Heart right ventricle (tissue), 16 donors: ENCODE measurements around the gene NPPC. TPM values are rescaled to one million over a fixed set of nuclear protein-coding genes. Genes with fewer than 3 reads are reported as not detected.
A peak's percentile ranks its signal among the peaks of the same experiment; 100 is the strongest.

Source experiments
- ATAC-seq, 8 donors: fragments of 200-7000 bp; cut with Tn5 transposase; one replicate each; pipeline ENCODE4 v1.9.1; 2020; ENCODE audit warnings: mild to moderate bottlenecking in 8 of 8, moderate library complexity in 8 of 8, moderate number of reproducible peaks in 1 of 8
- DNase-seq, 2 donors: peaks; one replicate each; pipeline ENCODE4 v3.0.0-alpha.2; 2020
- H3K27ac ChIP-seq, 10 donors: fragments of 200-600 bp; sonication (generic) in 2 of 10; one replicate each; pipeline versions ENCODE4 v1.5.0 to v1.8.0; 2020 to 2022; ENCODE audit warnings: mild to moderate bottlenecking in 3 of 10
- H3K27me3 ChIP-seq, 7 donors: fragments of 200-600 bp; one replicate each; pipeline ENCODE4 v1.8.0; 2021 to 2022; ENCODE audit warnings: mild to moderate bottlenecking in 2 of 7
- H3K36me3 ChIP-seq, 9 donors: fragments of 200-600 bp; sonication (generic) in 1 of 9; one replicate each; pipeline versions ENCODE4 v1.5.0 to v1.8.0; 2020 to 2022; ENCODE audit warnings: mild to moderate bottlenecking in 2 of 9
- H3K4me1 ChIP-seq, 9 donors: fragments of 200-600 bp; sonication (generic) in 1 of 9; one replicate each; pipeline versions ENCODE4 v1.5.0 to v1.8.0; 2020 to 2022; ENCODE audit warnings: mild to moderate bottlenecking in 4 of 9
- H3K4me3 ChIP-seq, 10 donors: fragments of 200-600 bp; sonication (generic) in 2 of 10; one replicate each; pipeline versions ENCODE4 v1.5.0 to v1.8.0; 2020 to 2022; ENCODE audit warnings: mild to moderate bottlenecking in 7 of 10, moderate library complexity in 2 of 10
- H3K9me3 ChIP-seq, 11 donors: fragments of 200-600 bp in 10 of 11; sonication (generic) in 2 of 11; one replicate each; pipeline versions ENCODE4 v1.5.0 to v1.8.0; 2013 to 2022; ENCODE audit warnings: mild to moderate bottlenecking in 2 of 11, control low read depth in 1 of 11, moderate library complexity in 1 of 11
- WGBS, 2 donors: extraction: QIAGEN DNeasy Blood & Tissue Kit; methylation state at CpG; one replicate each; pipeline ENCODE4 v1.1.7; 2013; ENCODE audit warnings: inconsistent platforms in 1 of 2; 5-methylcytosine and 5-hydroxymethylcytosine counted together
- intact Hi-C, 10 donors: fragments of 100-400 bp; cut with DNase I; formaldehyde crosslinking; loops; one replicate each; pipeline versions ENCODE4 v1.11.1 to v1.14.2; 2022
- long read RNA-seq, 3 donors: library from polyadenylated mRNA; unstranded; transcript quantifications; one replicate each; pipeline ENCODE4 v2.0.0, GENCODE V29; 2020 to 2021
- polyA plus RNA-seq, 2 donors: library from polyadenylated mRNA; stranded (reverse); fragments of 200-250 nt; gene quantifications; one replicate each; pipeline ENCODE4 v1.2.3, GENCODE V29; 2013
- total RNA-seq, 10 donors: library from RNA; stranded (reverse); fragmentation: NEBNext Ultra II Directional in 3 of 10; extraction: Animal tissue kit (Norgen Biotek cat#: 25700) in 3 of 10; gene quantifications; one replicate each; pipeline versions ENCODE4 v1.2.1 to v1.2.4, GENCODE V29; 2021 to 2023
- TF ChIP-seq, protein P1 (sequence below), 9 donors: fragments of 200-600 bp; sonication (generic) in 2 of 9; IDR thresholded peaks; one replicate each; pipeline versions ENCODE4 v1.5.0 to v1.8.0; 2021 to 2022; ENCODE audit warnings: antibody characterized with exemption in 9 of 9, mild to moderate bottlenecking in 5 of 9, moderate library complexity in 1 of 9
- donor health status: Arrhythmogenic right ventricular cardiomyopathy.
- donor health status: ischemic (EF 13 %, LVEDD 7.1; RV severe dilation, severe dysfunction).
- donor health status: healthy with polysubstance abuse.
- donor health status: DM: no; HTN: yes; CAD: no.
- donor health status: DM: no; HTN: no; CAD: no.
- donor health status: ischemic (EF 25% LVEDD 6.9; RV normal size, moderate dysfunction).
- donor health status: ischemic (EF 25% LVEDD 5.7; RV mildly dilated, moderate dysfunction).
- donor health status: healthy.
- donor health status: DM: yes; HTN: yes; CAD: no.
- donor health status: Ischemic cardiomyopathy.
- donor health status: ischemic (EF 35%, LVEDD 5.7; RV mildly dilated, moderate dysfunction).
- donor health status: nonischemic (EF 11% LVEDD 7.7; RV severe dilation, severe dysfunction).
- donor health status: DM: yes; HTN: yes; CAD: no.
- donor health status: PGD.
- donor health status: ischemic (EF 29% LVEDD 5.4; RV normal size, mild dysfunction).
- donor health status: nonischemic (EF 23%, LVEDD 6.1; RV moderate dilation, normal function).

The NPPC gene, protein sequence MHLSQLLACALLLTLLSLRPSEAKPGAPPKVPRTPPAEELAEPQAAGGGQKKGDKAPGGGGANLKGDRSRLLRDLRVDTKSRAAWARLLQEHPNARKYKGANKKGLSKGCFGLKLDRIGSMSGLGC
- total RNA-seq (1 to 10 TPM in 7 of 10 donors, under 1 TPM in 3; 0.28 to 8.7 (median 1.9) TPM), polyA plus RNA-seq (1 to 10 TPM; 4.3 to 5.9 TPM)
- long read RNA-seq, donor 1, partial matches to known transcripts: 3 of 7 reads
- long read RNA-seq, donor 1, other reads (novel, unspliced or antisense): 0 of 7 reads
- long read RNA-seq, donor 2, partial matches to known transcripts: 1 of 5 reads
- long read RNA-seq, donor 2, other reads (novel, unspliced or antisense): 0 of 5 reads
- long read RNA-seq, donor 3, partial matches to known transcripts: 0 of 6 reads
- long read RNA-seq, donor 3, other reads (novel, unspliced or antisense): 4 of 6 reads

DNA sequence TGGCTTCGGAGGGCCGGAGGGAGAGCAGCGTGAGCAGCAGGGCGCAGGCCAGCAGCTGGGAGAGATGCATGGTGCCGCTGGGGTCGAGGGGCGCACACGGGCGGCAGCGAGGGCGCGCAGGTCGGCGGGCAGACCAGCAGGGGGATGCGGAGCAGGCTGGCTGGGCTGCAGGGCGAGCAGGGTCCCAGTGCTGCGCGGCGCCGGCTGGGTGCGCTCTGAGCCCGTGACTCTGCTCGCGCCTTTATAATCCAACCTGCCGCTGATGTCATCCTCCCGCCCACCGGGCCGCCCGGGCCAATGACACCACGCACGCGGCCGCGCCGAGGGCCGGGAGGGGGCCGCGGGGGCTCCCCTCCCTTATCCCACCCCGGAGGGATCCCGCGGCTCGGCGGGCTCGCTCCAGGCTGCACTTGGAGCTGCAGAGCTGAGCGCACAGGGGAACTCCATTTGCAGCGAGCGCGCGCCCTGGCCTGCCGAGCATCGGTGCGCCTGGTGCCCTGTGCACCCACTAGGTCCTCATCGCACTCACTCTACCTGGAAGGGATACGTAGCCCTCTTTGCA, at the start of gene NPPC:
TSS of gene NPPC (minus strand) at position 217 of the 562 bp plus-strand sequence. CDS start at position 70, 147 bp downstream.
- H3K4me3 ChIP-seq: peak within 1 kb of the TSS; percentile 30 to 59 (median 54)
- peaks cover 8 to 40% (median 27%) of the 10 kb centered on the region in 9 donors for H3K4me1 ChIP-seq
- H3K36me3 ChIP-seq: no peaks in the 10 kb centered on the region
- H3K27me3 ChIP-seq: peaks cover 14 to 90% (median 82%) of the 10 kb centered on the region in 7 donors
- 0 to 1% methylated on average over 54 of the region's 54 CpGs for WGBS, 2 donors
- H3K9me3 ChIP-seq: no peaks in the 10 kb centered on the region
- TF ChIP-seq, protein P1, sequence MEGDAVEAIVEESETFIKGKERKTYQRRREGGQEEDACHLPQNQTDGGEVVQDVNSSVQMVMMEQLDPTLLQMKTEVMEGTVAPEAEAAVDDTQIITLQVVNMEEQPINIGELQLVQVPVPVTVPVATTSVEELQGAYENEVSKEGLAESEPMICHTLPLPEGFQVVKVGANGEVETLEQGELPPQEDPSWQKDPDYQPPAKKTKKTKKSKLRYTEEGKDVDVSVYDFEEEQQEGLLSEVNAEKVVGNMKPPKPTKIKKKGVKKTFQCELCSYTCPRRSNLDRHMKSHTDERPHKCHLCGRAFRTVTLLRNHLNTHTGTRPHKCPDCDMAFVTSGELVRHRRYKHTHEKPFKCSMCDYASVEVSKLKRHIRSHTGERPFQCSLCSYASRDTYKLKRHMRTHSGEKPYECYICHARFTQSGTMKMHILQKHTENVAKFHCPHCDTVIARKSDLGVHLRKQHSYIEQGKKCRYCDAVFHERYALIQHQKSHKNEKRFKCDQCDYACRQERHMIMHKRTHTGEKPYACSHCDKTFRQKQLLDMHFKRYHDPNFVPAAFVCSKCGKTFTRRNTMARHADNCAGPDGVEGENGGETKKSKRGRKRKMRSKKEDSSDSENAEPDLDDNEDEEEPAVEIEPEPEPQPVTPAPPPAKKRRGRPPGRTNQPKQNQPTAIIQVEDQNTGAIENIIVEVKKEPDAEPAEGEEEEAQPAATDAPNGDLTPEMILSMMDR (IDR thresholded peaks at IDR 0.05): peak in 8 of 9 donors; percentile 5 to 56 (median 32)
- intact Hi-C loops: loop anchor here in 9 of 10 donors (2.0 to 10.0 kb wide), 6 partner anchors 211 to 511 kb away; no protein-coding TSS in a partner anchor
- DNase-seq (peak; percentile 46 to 71), ATAC-seq (peak; percentile 50 to 78 (median 69))
- peak within 1 kb of the TSS in 1 of 10 donors; percentile 15 for H3K27ac ChIP-seq

DNA sequence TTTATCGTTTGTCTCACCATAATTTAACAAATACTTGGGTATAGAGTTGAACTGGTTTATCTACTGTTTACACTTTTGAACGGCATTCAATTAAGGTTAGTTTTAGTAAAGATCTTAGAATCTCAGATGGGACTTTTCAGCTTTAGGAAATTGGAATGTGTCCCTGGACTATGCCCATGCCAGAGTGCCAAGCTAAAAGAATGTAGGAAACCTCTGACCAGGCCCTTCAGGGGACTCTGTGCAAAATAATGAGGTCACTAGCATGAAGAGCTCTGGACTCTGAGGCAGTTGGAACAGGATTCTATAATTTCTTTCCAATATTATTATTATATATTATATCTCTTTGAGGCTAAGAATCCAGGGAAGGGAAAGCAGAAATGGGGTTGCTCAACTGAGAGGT, 48.8 kb upstream of the NPPC start:
- DNase-seq (no peak), ATAC-seq (no peak)
- Histone ChIP-seq H3K36me3 (peaks cover 0 to 12% (median 0%) of the 10 kb centered on the region in 9 donors), H3K27me3 (no peaks in the 10 kb centered on the region), H3K4me1 (no peaks in the 10 kb centered on the region), H3K4me3 (no peak overlapping the region), H3K27ac (no peak overlapping the region), H3K9me3 (no peaks in the 10 kb centered on the region)
- intact Hi-C loops: no loop called here
- TF ChIP-seq, protein P1 (IDR thresholded peaks at IDR 0.05): no peak
- 97 to 100% methylated on average over 2 of the region's 2 CpGs for WGBS, 2 donors

DNA sequence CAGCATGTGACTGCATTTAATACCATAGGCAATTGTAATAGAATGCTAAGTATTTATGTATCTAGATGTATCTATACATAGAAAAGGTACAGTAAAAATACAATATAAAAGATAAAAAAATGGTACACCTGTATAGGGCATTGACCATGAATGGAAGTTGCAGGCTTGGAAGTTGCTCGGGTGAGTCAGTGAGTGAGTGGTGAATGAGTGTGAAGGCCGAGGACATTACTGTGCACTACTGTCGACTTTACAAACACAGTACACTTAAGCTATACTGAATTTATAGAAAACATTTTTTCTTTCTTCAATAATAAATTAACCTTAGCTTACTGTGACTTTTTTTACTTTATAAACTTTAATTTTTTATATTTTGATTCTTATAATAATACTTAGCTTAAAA, 44.3 kb upstream of the NPPC start:
- intact Hi-C loops: no loop called here
- Histone ChIP-seq H3K36me3 (peaks cover 0 to 12% (median 0%) of the 10 kb centered on the region in 9 donors), H3K27me3 (no peaks in the 10 kb centered on the region), H3K4me3 (no peak overlapping the region), H3K9me3 (peaks cover 0 to 8% (median 0%) of the 10 kb centered on the region in 11 donors), H3K27ac (no peak overlapping the region), H3K4me1 (peaks cover 0 to 8% (median 0%) of the 10 kb centered on the region in 9 donors)
- ATAC-seq: no peak
- 96 to 97% methylated on average over 3 of the region's 3 CpGs for WGBS, 2 donors
- TF ChIP-seq, protein P1 (IDR thresholded peaks at IDR 0.05): no peak
- no peak for DNase-seq

DNA sequence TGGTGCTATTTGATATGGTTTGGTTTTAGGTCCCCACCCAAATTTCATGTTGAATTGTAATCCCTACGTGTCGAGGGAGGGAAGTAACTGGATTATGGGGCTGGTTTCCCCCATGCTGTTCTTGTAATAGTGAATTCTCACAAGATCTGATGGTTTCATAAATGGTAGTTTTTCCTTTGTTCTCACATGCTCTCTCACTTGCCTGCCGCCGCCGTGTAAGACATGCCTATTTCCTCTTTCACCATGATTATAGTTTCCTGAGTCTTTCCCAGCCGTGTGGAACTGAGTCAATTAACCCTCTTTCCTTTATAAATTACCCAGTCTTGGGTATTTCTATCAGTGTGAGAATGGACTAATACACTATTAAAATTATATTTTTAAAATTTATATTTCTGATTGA, 42.6 kb upstream of the NPPC start:
- TF ChIP-seq, protein P1 (IDR thresholded peaks at IDR 0.05): no peak
- peaks cover 0 to 11% (median 0%) of the 10 kb centered on the region in 9 donors for H3K36me3 ChIP-seq
- intact Hi-C loops: no loop called here
- H3K4me1 ChIP-seq: peaks cover 0 to 12% (median under 1%) of the 10 kb centered on the region in 9 donors
- peaks cover 0 to 8% (median 0%) of the 10 kb centered on the region in 11 donors for H3K9me3 ChIP-seq
- ATAC-seq (no peak), DNase-seq (no peak)
- H3K27me3 ChIP-seq: no peaks in the 10 kb centered on the region
- no peak overlapping the region for H3K4me3 ChIP-seq
- no peak overlapping the region for H3K27ac ChIP-seq
- 91 to 93% methylated on average over 6 of the region's 6 CpGs for WGBS, 2 donors
